GM23248 (cell line): Measurements from ENCODE around the gene PREP.

Source experiments
- EZH2 ChIP-seq: fragments of 200-600 bp; sonication (generic); IDR thresholded peaks from 2 replicates; pipeline ENCODE4 v1.6.1; 2018; ENCODE audit warnings: antibody characterized with exemption, mild to moderate bottlenecking; ENCODE audit not compliant: insufficient read depth, poor library complexity, severe bottlenecking
- EZH2phosphoT487 ChIP-seq: fragments of 200-600 bp; sonication (generic); IDR thresholded peaks from 2 replicates; pipeline ENCODE4 v1.6.1; 2018; ENCODE audit warnings: antibody characterized with exemption, moderate library complexity, mild to moderate bottlenecking, low read depth; ENCODE audit not compliant: insufficient read depth

GRCh38 chr6:105258816-105259215 is 144.1 kb downstream of the PREP start:
- TF ChIP-seq EZH2 (no peak), EZH2phosphoT487 (no peak)
